Keratinocyte (primary cell): ENCODE data around the gene KCNK5. TPM values are rescaled to one million over a fixed set of nuclear protein-coding genes. Genes with fewer than 3 reads are reported as not detected.

Experiments used
- DNase-seq: peaks from one replicate; pipeline ENCODE4 v3.0.0-alpha.2; 2011; ENCODE audit warnings: low read depth, missing footprints, low spot score
- FAIRE-seq: peaks from 2 replicates; lab custom pipeline; 2011; peaks lifted over from hg19 to GRCh38; lab: Jason Lieb, UNC
- H2AFZ ChIP-seq: 2 replicates; pipeline ENCODE4 v1.6.0; 2012; ENCODE audit warnings: low read length, control low read depth, inconsistent platforms; ENCODE audit not compliant: control insufficient read depth
- H3K27ac ChIP-seq: 2 replicates; pipeline ENCODE4 v1.5.1; 2011; ENCODE audit warnings: low read length; ENCODE audit not compliant: control insufficient read depth, insufficient read depth
- H3K27me3 ChIP-seq: 3 replicates; pipeline ENCODE4 v1.6.0; 2011; ENCODE audit warnings: low read length; ENCODE audit not compliant: control insufficient read depth, insufficient read depth; ENCODE audit errors: extremely low read depth
- H3K36me3 ChIP-seq, 2 experiments: 2 replicates in 1 of 2; 3 replicates in 1 of 2; pipeline ENCODE4 v1.5.1; 2011; ENCODE audit warnings: low read length in 2 of 2, mild to moderate bottlenecking in 1 of 2; ENCODE audit not compliant: control insufficient read depth in 2 of 2, insufficient read depth in 2 of 2; ENCODE audit errors: extremely low read depth in 1 of 2
- H3K4me1 ChIP-seq: 3 replicates; pipeline ENCODE4 v1.5.1; 2011; ENCODE audit warnings: low read length; ENCODE audit not compliant: control insufficient read depth, insufficient read depth; ENCODE audit errors: extremely low read depth
- H3K4me2 ChIP-seq: 3 replicates; pipeline ENCODE4 v1.6.0; 2011; ENCODE audit warnings: low read depth, low read length; ENCODE audit not compliant: control insufficient read depth, insufficient read depth; ENCODE audit errors: extremely low read depth
- H3K4me3 ChIP-seq, 3 experiments: fragments of 200-600 bp in 1 of 3; sonication (generic) in 1 of 3; 2 replicates in 2 of 3; 3 replicates in 1 of 3; pipeline ENCODE4 v1.5.1; 2011 to 2016; ENCODE audit warnings: low read length in 3 of 3, mild to moderate bottlenecking in 3 of 3, control low read depth in 2 of 3, inconsistent platforms in 1 of 3, low read depth in 1 of 3, mixed read lengths in 1 of 3, mixed run types in 1 of 3, moderate library complexity in 1 of 3; ENCODE audit not compliant: control insufficient read depth in 2 of 3, insufficient read depth in 2 of 3; ENCODE audit errors: extremely low read depth in 1 of 3
- H3K79me2 ChIP-seq: 2 replicates; pipeline ENCODE4 v1.6.0; 2012; ENCODE audit warnings: low read length; ENCODE audit not compliant: control insufficient read depth, insufficient read depth
- H3K9ac ChIP-seq: 3 replicates; pipeline ENCODE4 v1.6.0; 2011; ENCODE audit warnings: low read length; ENCODE audit not compliant: control insufficient read depth, insufficient read depth; ENCODE audit errors: extremely low read depth
- H3K9me1 ChIP-seq: 3 replicates; pipeline ENCODE4 v1.6.0; 2011; ENCODE audit warnings: low read length; ENCODE audit not compliant: control insufficient read depth, insufficient read depth; ENCODE audit errors: extremely low read depth
- H3K9me3 ChIP-seq: 2 replicates; pipeline ENCODE4 v1.5.1; 2012; ENCODE audit warnings: low read depth, low read length; ENCODE audit not compliant: control insufficient read depth
- H4K20me1 ChIP-seq: 3 replicates; pipeline ENCODE4 v1.6.0; 2011; ENCODE audit warnings: low read length; ENCODE audit not compliant: control insufficient read depth, insufficient read depth; ENCODE audit errors: extremely low read depth
- CTCF ChIP-seq, 3 experiments: IDR thresholded peaks in 1 of 3; conservative IDR thresholded peaks in 1 of 3; optimal IDR thresholded peaks in 1 of 3; 2 replicates in 2 of 3; 3 replicates in 1 of 3; pipeline versions ENCODE3 to v1.5.1; 2011; ENCODE audit warnings: low read length in 3 of 3, mild to moderate bottlenecking in 3 of 3, moderate library complexity in 2 of 3, control low read depth in 1 of 3, inconsistent platforms in 1 of 3; ENCODE audit not compliant: insufficient read depth in 2 of 3; ENCODE audit errors: extremely low read depth in 1 of 3
- EZH2 ChIP-seq: IDR thresholded peaks from one replicate; pipeline ENCODE4 v1.6.1; 2012; ENCODE audit warnings: inconsistent platforms, mild to moderate bottlenecking, low read length, moderate library complexity
- dilution Hi-C: fragments of 300-500 bp; cut with MboI; formaldehyde crosslinking; loops from one replicate; pipeline ENCODE4 v1.7.0; 2020; ENCODE audit warnings: low sequenced_read_pairs; ENCODE audit not compliant: extremely low pct_ligation_motif_present
- polyA plus RNA-seq, 5 experiments: library from polyadenylated mRNA; depleted of rRNA in 3 of 5; stranded (reverse) in 3 of 5; stranded (forward) in 1 of 5; unstranded in 1 of 5; fragments of >200 nt; gene quantifications; 1 replicate in 1 of 5; 2 replicates in 3 of 5; 3 replicates in 1 of 5; pipeline versions ENCODE4 v1.2.1 to v1.2.3, GENCODE V29; 2011 to 2012; ENCODE audit warnings: missing spikeins in 2 of 5, low read depth in 1 of 5, low replicate concordance in 1 of 5

Gene KCNK5
- polyA plus RNA-seq, 1 donor (not counting 4 experiments of a cell fraction or from before 2014, with no cell fraction given), result not detected

DNA sequence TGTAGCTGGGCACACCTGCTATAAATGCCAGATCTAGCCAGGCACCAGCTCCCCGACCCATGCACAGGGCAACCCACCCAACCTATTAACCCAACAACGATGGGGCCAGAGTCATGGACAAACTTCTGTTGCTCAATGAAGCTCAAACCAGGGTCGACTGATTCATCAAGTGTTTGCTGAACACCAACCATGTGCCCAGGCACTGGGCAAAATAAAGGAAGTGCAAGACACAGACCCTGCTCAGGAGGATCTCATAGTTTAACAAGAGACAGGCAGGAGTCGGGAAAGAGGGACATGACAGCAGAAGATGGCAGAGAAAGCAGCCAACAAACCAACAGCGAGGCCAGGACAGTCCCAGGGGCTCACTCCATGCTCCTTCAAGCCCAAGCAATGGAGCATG, 18.8 kb downstream of the KCNK5 start:
- H3K79me2 ChIP-seq, result no peaks in the 10 kb centered on the region
- H2AFZ ChIP-seq, result no peak overlapping the region
- no peak overlapping the region for H3K9ac ChIP-seq
- no peak overlapping the region for H3K4me2 ChIP-seq
- H3K9me1 ChIP-seq, result no peaks in the 10 kb centered on the region
- no peaks in the 10 kb centered on the region for H3K4me1 ChIP-seq
- DNase-seq, result no peak
- H3K27ac ChIP-seq, result no peak overlapping the region
- FAIRE-seq, result no peak
- dilution Hi-C loops, result no loop called here
- no peaks in the 10 kb centered on the region for H3K9me3 ChIP-seq
- H4K20me1 ChIP-seq, result no peaks in the 10 kb centered on the region
- no peak for TF ChIP-seq CTCF (optimal IDR thresholded peaks at IDR 0.05 in 1 of 3, IDR thresholded peaks at IDR 0.05 in 1 of 3, conservative IDR thresholded peaks at IDR 0.05 in 1 of 3; ENCODE audit: extremely low read depth in 1 of 3, insufficient read depth in 2 of 3, low read length in 3 of 3)
- no peak for TF ChIP-seq EZH2
- H3K36me3 ChIP-seq, result no peaks in the 10 kb centered on the region
- no peak overlapping the region for H3K4me3 ChIP-seq
- H3K27me3 ChIP-seq, result no peaks in the 10 kb centered on the region

DNA sequence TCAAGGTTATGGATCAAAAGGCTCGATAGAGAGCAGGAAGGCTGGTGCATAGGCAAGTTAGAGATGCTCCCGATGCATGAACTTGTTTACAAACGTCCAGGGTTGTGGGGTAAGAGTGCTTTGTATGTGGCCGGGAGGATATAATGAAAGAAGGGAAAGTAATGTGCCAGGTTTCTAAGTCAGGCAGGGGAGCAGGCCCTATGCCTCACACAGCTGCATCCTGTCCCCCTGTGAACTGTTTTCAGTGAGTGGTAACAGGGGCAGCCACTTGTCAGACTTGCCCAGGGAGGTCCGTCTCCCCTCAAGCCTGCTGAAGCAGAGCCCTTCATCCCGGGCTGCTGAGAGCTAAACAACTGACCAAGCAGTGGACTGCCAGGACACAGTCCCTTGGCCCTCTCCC, 19.4 kb downstream of the KCNK5 start:
- H3K4me3 ChIP-seq, result no peak overlapping the region
- no peak overlapping the region for H3K27ac ChIP-seq
- no peaks in the 10 kb centered on the region for H3K79me2 ChIP-seq
- H3K9me3 ChIP-seq, result no peaks in the 10 kb centered on the region
- H3K9ac ChIP-seq, result no peak overlapping the region
- H3K9me1 ChIP-seq, result no peaks in the 10 kb centered on the region
- no peak overlapping the region for H2AFZ ChIP-seq
- no peaks in the 10 kb centered on the region for H3K4me1 ChIP-seq
- H3K4me2 ChIP-seq, result no peak overlapping the region
- TF ChIP-seq EZH2, result no peak
- no peak for TF ChIP-seq CTCF (optimal IDR thresholded peaks at IDR 0.05 in 1 of 3, IDR thresholded peaks at IDR 0.05 in 1 of 3, conservative IDR thresholded peaks at IDR 0.05 in 1 of 3; ENCODE audit: extremely low read depth in 1 of 3, insufficient read depth in 2 of 3, low read length in 3 of 3)
- H4K20me1 ChIP-seq, result no peaks in the 10 kb centered on the region
- H3K27me3 ChIP-seq, result no peaks in the 10 kb centered on the region
- DNase-seq (no peak), FAIRE-seq (no peak)
- dilution Hi-C loops, result no loop called here
- no peaks in the 10 kb centered on the region for H3K36me3 ChIP-seq
